Activated CD4-positive, alpha-beta T cell treated with anti-CD3 and anti-CD28 coated beads, Interleukin-2, amount 50 U/mL, for 24 hours (primary cell): Measurements from ENCODE around the gene TRUB1.
"Not testable (repeated sequence)": the region's sequence is repeated elsewhere in the genome, so short reads cannot be mapped to it uniquely, and the experiment has no call there.

Experiments
- DNase-seq, 2 donors: peaks; one replicate each; pipeline ENCODE4 v3.0.0-alpha.2; 2020; ENCODE audit warnings: low read depth in 1 of 2, low spot score in 1 of 2

TRUB1 gene

GRCh38 chr10:114923551-114923950 is 14.4 kb upstream of the TRUB1 start:
- no peak for DNase-seq

- no peak for DNase-seq
Observed at GRCh38 chr10:114925587-114926586, 12.1 kb upstream of the TRUB1 start.

GRCh38 chr10:114928818-114929217 is 9.2 kb upstream of the TRUB1 start:
- no peak for DNase-seq

GRCh38 chr10:114930320-114930719 is 7.7 kb upstream of the TRUB1 start:
- DNase-seq: no peak

GRCh38 chr10:114931072-114931679 is 6.8 kb upstream of the TRUB1 start:
- DNase-seq: no peak

GRCh38 chr10:114932225-114932624 is 5.8 kb upstream of the TRUB1 start:
- DNase-seq: no peak

- DNase-seq: no peak
Observed at GRCh38 chr10:114932945-114933344, 5.0 kb upstream of the TRUB1 start.

GRCh38 chr10:114933588-114933987 is 4.4 kb upstream of the TRUB1 start:
- DNase-seq: no peak

GRCh38 chr10:114933995-114934394 is 4.0 kb upstream of the TRUB1 start:
- DNase-seq: not testable (repeated sequence)

- no peak for DNase-seq
Observed at GRCh38 chr10:114938856-114939193, 830 bp downstream of the TRUB1 start.

GRCh38 chr10:114940735-114941134 is 2.7 kb downstream of the TRUB1 start:
- DNase-seq: no peak

- no peak for DNase-seq
Observed at GRCh38 chr10:114943000-114943399, 5.0 kb downstream of the TRUB1 start.

- DNase-seq: no peak
Observed at GRCh38 chr10:114953047-114953446, 15.1 kb downstream of the TRUB1 start.

- DNase-seq: no peak
Observed at GRCh38 chr10:114955984-114956383, 18.0 kb downstream of the TRUB1 start.

GRCh38 chr10:114956466-114956865 is 18.5 kb downstream of the TRUB1 start:
- DNase-seq: no peak

GRCh38 chr10:114957122-114957521 is 19.1 kb downstream of the TRUB1 start:
- DNase-seq: no peak

- DNase-seq: no peak
Observed at GRCh38 chr10:114957673-114958072, 19.7 kb downstream of the TRUB1 start.

- DNase-seq: no peak
Observed at GRCh38 chr10:114962441-114962840, 24.4 kb downstream of the TRUB1 start.

- no peak for DNase-seq
Observed at GRCh38 chr10:114963908-114964307, 25.9 kb downstream of the TRUB1 start.

GRCh38 chr10:114967071-114967470 is 29.1 kb downstream of the TRUB1 start:
- DNase-seq: no peak

- no peak for DNase-seq
Observed at GRCh38 chr10:114970515-114970914, 32.5 kb downstream of the TRUB1 start.

GRCh38 chr10:114973306-114973705 is 35.3 kb downstream of the TRUB1 start:
- no peak for DNase-seq
